Keratinocyte (primary cell): ENCODE measurements around the gene YLPM1.

Source experiments
- CTCF ChIP-seq, 3 experiments: IDR thresholded peaks in 1 of 3; conservative IDR thresholded peaks in 1 of 3; optimal IDR thresholded peaks in 1 of 3; 2 replicates in 2 of 3; 3 replicates in 1 of 3; pipeline versions ENCODE3 to v1.5.1; 2011; ENCODE audit warnings: low read length in 3 of 3, mild to moderate bottlenecking in 3 of 3, moderate library complexity in 2 of 3, control low read depth in 1 of 3, inconsistent platforms in 1 of 3; ENCODE audit not compliant: insufficient read depth in 2 of 3; ENCODE audit errors: extremely low read depth in 1 of 3
- EZH2 ChIP-seq: IDR thresholded peaks from one replicate; pipeline ENCODE4 v1.6.1; 2012; ENCODE audit warnings: inconsistent platforms, mild to moderate bottlenecking, low read length, moderate library complexity

- TF ChIP-seq CTCF (optimal IDR thresholded peaks at IDR 0.05 in 1 of 3, IDR thresholded peaks at IDR 0.05 in 1 of 3, conservative IDR thresholded peaks at IDR 0.05 in 1 of 3; ENCODE audit: extremely low read depth in 1 of 3, insufficient read depth in 2 of 3, low read length in 3 of 3): no peak
- TF ChIP-seq EZH2: no peak
Measured at GRCh38 chr14:74879427-74880182, 116.5 kb downstream of the YLPM1 start.
